K562 (cell line): ENCODE measurements around the gene GPRIN1. TPM values are rescaled to one million over a fixed set of nuclear protein-coding genes. Genes with fewer than 3 reads are reported as not detected.
A peak's percentile ranks its signal among the peaks of the same experiment; 100 is the strongest.

ENCODE experiments used
- EP400 ChIP-seq: fragments of 450-650 bp; IDR thresholded peaks from 2 replicates; pipeline ENCODE4 v1.6.1; 2017; ENCODE audit warnings: antibody characterized with exemption, mild to moderate bottlenecking, moderate library complexity
- NRF1 ChIP-seq, 2 experiments: fragments of 450-650 bp; IDR thresholded peaks in 1 of 2; conservative IDR thresholded peaks in 1 of 2; 2 replicates each; pipeline ENCODE4 v1.6.1; 2014; ENCODE audit warnings: mild to moderate bottlenecking in 2 of 2
- RAD21 ChIP-seq, 2 experiments: fragments of 250-450 bp in 1 of 2; fragments of 450-650 bp in 1 of 2; sonication (Bioruptor Pico) in 1 of 2; formaldehyde crosslinking in 1 of 2; IDR thresholded peaks in 1 of 2; conservative IDR thresholded peaks in 1 of 2; 2 replicates each; pipeline versions ENCODE4 v1.4.0 to v1.8.0; 2020 to 2022; ENCODE audit warnings: mild to moderate bottlenecking in 2 of 2, moderate library complexity in 1 of 2
- RB1 ChIP-seq: fragments of 450-650 bp; IDR thresholded peaks from 2 replicates; pipeline ENCODE4 v1.6.1; 2017; ENCODE audit warnings: low read depth, mild to moderate bottlenecking
- REST ChIP-seq, 2 experiments: fragments of 450-650 bp; formaldehyde crosslinking in 1 of 2; IDR thresholded peaks; 2 replicates each; pipeline versions ENCODE4 v1.4.0 to v1.6.1; 2014 to 2020; ENCODE audit warnings: mild to moderate bottlenecking in 2 of 2, borderline replicate concordance in 1 of 2, low read depth in 1 of 2
- SRSF1 ChIP-seq: fragments of 200-400 bp; formaldehyde crosslinking; IDR thresholded peaks from 2 replicates; pipeline ENCODE4 v1.6.1; 2017; ENCODE audit warnings: mild to moderate bottlenecking, low read depth, low read length, moderate library complexity
- ZBTB43 ChIP-seq: sonication (generic); formaldehyde crosslinking; IDR thresholded peaks from 2 replicates; pipeline ENCODE4 v1.8.0; 2023; ENCODE audit warnings: mild to moderate bottlenecking, missing genetic modification reagents
- polyA plus RNA-seq, 8 experiments: library from polyadenylated mRNA; depleted of rRNA in 4 of 8; stranded (reverse) in 5 of 8; unstranded in 3 of 8; fragments of >200 nt; fragmentation: Nextera tagmentation in 2 of 8; fragmentation: Illumina TruSeq in 1 of 8; extraction: Ambion mirVana in 2 of 8; extraction: Trizol in 1 of 8; gene quantifications; 2 replicates each; pipeline versions ENCODE4 v1.2.1 to v1.2.3, GENCODE V29; 2011 to 2014; ENCODE audit warnings: inconsistent platforms in 1 of 8, missing spikeins in 1 of 8
- total RNA-seq, 7 experiments: library from RNA; depleted of rRNA in 6 of 7; stranded (reverse); fragments of >200 nt in 6 of 7; fragmentation: Illumina TruSeq in 2 of 7; extraction: Trizol in 2 of 7; gene quantifications; 2 replicates each; pipeline versions ENCODE4 v1.2.1 to v1.2.3, GENCODE V29; 2011 to 2021; ENCODE audit warnings: low replicate concordance in 1 of 7

The GPRIN1 gene
- total and polyA plus RNA-seq, 9 of the 15 experiments (the other 6 are each of a cell fraction or from before 2014, with no cell fraction given): 0.15 to 11.6 (median 4.4) TPM

- TF ChIP-seq SRSF1: no peak
- TF ChIP-seq RB1: peak; percentile 67
- peak; percentile 75 for TF ChIP-seq REST (IDR thresholded peaks at IDR 0.05; ENCODE audit: borderline replicate concordance)
- no peak for TF ChIP-seq REST (CRISPR knock-in tag; IDR thresholded peaks at IDR 0.05; ENCODE audit: low read depth)
- no peak for TF ChIP-seq ZBTB43 (CRISPR knock-in tag)
- TF ChIP-seq EP400: no peak
- peak; percentile 81 to 83 for TF ChIP-seq RAD21 (CRISPR knock-in tag; conservative IDR thresholded peaks at IDR 0.05 in 1 of 2, IDR thresholded peaks at IDR 0.05 in 1 of 2)
- peak; percentile 84 to 86 for TF ChIP-seq NRF1 (conservative IDR thresholded peaks at IDR 0.05 in 1 of 2, IDR thresholded peaks at IDR 0.05 in 1 of 2)
Observed at GRCh38 chr5:176619203-176619568, 9.2 kb upstream of the GPRIN1 start (continued).
